ENCODE results near the gene TEX261.

The TEX261 gene

GRCh38 chr2:70941701-70942100, 53.0 kb downstream of the TEX261 start:
- peaks cover 33% of the 10 kb centered on the region for H3K27me3 ChIP-seq (ENCODE audit: insufficient read depth, insufficient read length)
- TF ChIP-seq YY1 (IDR thresholded peaks at IDR 0.05; ENCODE audit: insufficient read depth, insufficient read length) (no peak), SUZ12 (IDR thresholded peaks at IDR 0.05; ENCODE audit: extremely low read depth, insufficient read depth, insufficient read length) (no peak)

GRCh38 chr2:70941186-70941585, 53.5 kb downstream of the TEX261 start:
- Histone ChIP-seq H3K36me3 (ENCODE audit: insufficient read depth, insufficient read length, low read length) (no peaks in the 10 kb centered on the region), H3K4me3 (ENCODE audit: insufficient read length, low read depth) (no peak overlapping the region), H3K4me1 (ENCODE audit: insufficient read depth, insufficient read length) (peaks cover 38% of the 10 kb centered on the region), H3K9me3 (ENCODE audit: insufficient read depth, low read length) (no peaks in the 10 kb centered on the region), H3K27me3 (ENCODE audit: insufficient read depth, insufficient read length) (peaks cover 33% of the 10 kb centered on the region), H3K9ac (ENCODE audit: insufficient read length, low read depth) (no peak overlapping the region)
- no peak for TF ChIP-seq SUZ12 (IDR thresholded peaks at IDR 0.05; ENCODE audit: extremely low read depth, insufficient read depth, insufficient read length)
- DNase-seq (ENCODE audit: low read depth, low spot score): no peak

More at GRCh38 chr2:70941701-70942100, 53.0 kb downstream of the TEX261 start:
- Histone ChIP-seq H3K36me3 (ENCODE audit: insufficient read depth, insufficient read length, low read length) (no peaks in the 10 kb centered on the region), H3K4me3 (ENCODE audit: insufficient read length, low read depth) (no peak overlapping the region), H3K9me3 (ENCODE audit: insufficient read depth, low read length) (no peaks in the 10 kb centered on the region), H3K9ac (ENCODE audit: insufficient read length, low read depth) (no peak overlapping the region), H3K4me1 (ENCODE audit: insufficient read depth, insufficient read length) (peaks cover 34% of the 10 kb centered on the region)
- no peak for DNase-seq (ENCODE audit: low read depth, low spot score)

GRCh38 chr2:70939839-70940580, 54.7 kb downstream of the TEX261 start:
- Histone ChIP-seq H3K36me3 (ENCODE audit: insufficient read depth, insufficient read length, low read length) (no peaks in the 10 kb centered on the region), H3K27me3 (ENCODE audit: insufficient read depth, insufficient read length) (peaks cover 33% of the 10 kb centered on the region), H3K9ac (ENCODE audit: insufficient read length, low read depth) (no peak overlapping the region), H3K4me3 (ENCODE audit: insufficient read length, low read depth) (no peak overlapping the region), H3K9me3 (ENCODE audit: insufficient read depth, low read length) (no peaks in the 10 kb centered on the region), H3K4me1 (ENCODE audit: insufficient read depth, insufficient read length) (peaks cover 39% of the 10 kb centered on the region)
- DNase-seq (ENCODE audit: low read depth, low spot score): no peak
- no peak for TF ChIP-seq YY1 (IDR thresholded peaks at IDR 0.05; ENCODE audit: insufficient read depth, insufficient read length)

GRCh38 chr2:70939001-70939838, 55.5 kb downstream of the TEX261 start:
- Histone ChIP-seq H3K9me3 (ENCODE audit: insufficient read depth, low read length) (no peaks in the 10 kb centered on the region), H3K9ac (ENCODE audit: insufficient read length, low read depth) (peak overlapping the region; percentile 36), H3K4me1 (ENCODE audit: insufficient read depth, insufficient read length) (peaks cover 42% of the 10 kb centered on the region), H3K4me3 (ENCODE audit: insufficient read length, low read depth) (no peak overlapping the region), H3K27me3 (ENCODE audit: insufficient read depth, insufficient read length) (peaks cover 33% of the 10 kb centered on the region), H3K36me3 (ENCODE audit: insufficient read depth, insufficient read length, low read length) (no peaks in the 10 kb centered on the region)
- TF ChIP-seq YY1 (IDR thresholded peaks at IDR 0.05; ENCODE audit: insufficient read depth, insufficient read length): no peak
- TF ChIP-seq SUZ12 (IDR thresholded peaks at IDR 0.05; ENCODE audit: extremely low read depth, insufficient read depth, insufficient read length): no peak
- TF ChIP-seq ZNF274 (IDR thresholded peaks at IDR 0.05; ENCODE audit: low read depth, low read length): no peak
- no peak for DNase-seq (ENCODE audit: low read depth, low spot score)

GRCh38 chr2:70938586-70938950, 56.1 kb downstream of the TEX261 start:
- DNase-seq (ENCODE audit: low read depth, low spot score): no peak
- TF ChIP-seq ZNF274 (IDR thresholded peaks at IDR 0.05; ENCODE audit: low read depth, low read length) (no peak), YY1 (IDR thresholded peaks at IDR 0.05; ENCODE audit: insufficient read depth, insufficient read length) (no peak), SUZ12 (IDR thresholded peaks at IDR 0.05; ENCODE audit: extremely low read depth, insufficient read depth, insufficient read length) (no peak)
- peak overlapping the region; percentile 26 for H3K9ac ChIP-seq (ENCODE audit: insufficient read length, low read depth)
- no peak overlapping the region for H3K4me3 ChIP-seq (ENCODE audit: insufficient read length, low read depth)
- H3K4me1 ChIP-seq (ENCODE audit: insufficient read depth, insufficient read length): peaks cover 41% of the 10 kb centered on the region
- peaks cover 33% of the 10 kb centered on the region for H3K27me3 ChIP-seq (ENCODE audit: insufficient read depth, insufficient read length)
- no peaks in the 10 kb centered on the region for H3K9me3 ChIP-seq (ENCODE audit: insufficient read depth, low read length)
- H3K36me3 ChIP-seq (ENCODE audit: insufficient read depth, insufficient read length, low read length): no peaks in the 10 kb centered on the region

- peaks cover 36% of the 10 kb centered on the region for H3K4me1 ChIP-seq (ENCODE audit: insufficient read depth, insufficient read length)
- no peak overlapping the region for H3K4me3 ChIP-seq (ENCODE audit: insufficient read length, low read depth)
- no peaks in the 10 kb centered on the region for H3K36me3 ChIP-seq (ENCODE audit: insufficient read depth, insufficient read length, low read length)
- H3K27me3 ChIP-seq (ENCODE audit: insufficient read depth, insufficient read length): peaks cover 33% of the 10 kb centered on the region
- no peaks in the 10 kb centered on the region for H3K9me3 ChIP-seq (ENCODE audit: insufficient read depth, low read length)
- DNase-seq (ENCODE audit: low read depth, low spot score): no peak
- TF ChIP-seq ZNF274 (IDR thresholded peaks at IDR 0.05; ENCODE audit: low read depth, low read length) (no peak), YY1 (IDR thresholded peaks at IDR 0.05; ENCODE audit: insufficient read depth, insufficient read length) (no peak)
- H3K9ac ChIP-seq (ENCODE audit: insufficient read length, low read depth): no peak overlapping the region
Measured at GRCh38 chr2:70937866-70938585, 56.6 kb downstream of the TEX261 start.

All from NT2/D1 (cell line).